NCI-H2107 treated with DMSO at 0.1 percent for 48 hours (cell line): ENCODE data around the gene GPC6.

Experiments
- DNase-seq: peaks from one replicate; lab custom pipeline; 2025; ENCODE audit not compliant: unreplicated experiment; lab: John Stamatoyannopoulos, UW

The GPC6 gene

GRCh38 chr13:93727211-93728141, 500.9 kb downstream of the GPC6 start:
- DNase-seq, result no peak

GRCh38 chr13:93729383-93729782, 502.8 kb downstream of the GPC6 start:
- DNase-seq, result no peak

DNA sequence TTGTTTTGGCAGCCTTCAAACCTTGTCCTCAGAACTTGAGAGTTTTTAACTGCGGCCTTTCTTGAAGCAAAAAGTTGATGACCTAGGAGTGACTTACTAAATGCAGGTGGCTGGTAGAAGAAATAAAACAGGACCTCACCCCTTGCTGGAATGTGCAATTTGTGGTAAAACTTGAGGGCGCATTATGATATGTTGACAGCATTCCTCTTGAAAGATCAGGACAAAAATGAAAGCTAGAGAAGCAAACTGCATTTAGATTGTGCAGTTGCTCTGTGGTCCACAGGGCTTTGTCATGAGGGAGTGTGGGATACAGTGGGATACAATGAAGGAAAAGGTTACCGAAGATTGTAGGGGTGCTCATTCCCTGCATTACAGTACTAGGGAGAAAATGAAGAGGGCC, 504.2 kb downstream of the GPC6 start:
- no peak for DNase-seq

DNA sequence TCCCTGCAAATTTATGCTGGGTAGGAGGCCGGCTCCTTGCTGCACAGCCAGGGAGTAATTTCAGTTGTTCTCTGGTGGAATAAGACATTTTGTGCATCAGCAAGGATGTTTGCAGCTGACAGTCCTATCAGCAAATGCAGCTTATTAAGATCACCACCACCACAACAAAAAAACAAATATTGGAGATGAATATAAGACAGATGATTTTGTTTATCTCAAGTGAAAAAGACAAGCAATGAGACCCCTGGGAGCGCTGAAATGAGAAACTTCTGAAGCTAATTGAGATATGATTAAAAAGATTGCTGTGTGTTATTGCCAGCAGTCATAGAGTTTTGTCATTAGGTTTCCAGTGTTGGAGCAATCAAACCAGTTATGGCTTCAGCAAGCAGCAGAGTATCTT, 505.6 kb downstream of the GPC6 start:
- DNase-seq, result no peak

- DNase-seq, result no peak
Observed at GRCh38 chr13:93736081-93736480, 509.5 kb downstream of the GPC6 start.

- no peak for DNase-seq
Observed at GRCh38 chr13:93736909-93737308, 510.3 kb downstream of the GPC6 start.

DNA sequence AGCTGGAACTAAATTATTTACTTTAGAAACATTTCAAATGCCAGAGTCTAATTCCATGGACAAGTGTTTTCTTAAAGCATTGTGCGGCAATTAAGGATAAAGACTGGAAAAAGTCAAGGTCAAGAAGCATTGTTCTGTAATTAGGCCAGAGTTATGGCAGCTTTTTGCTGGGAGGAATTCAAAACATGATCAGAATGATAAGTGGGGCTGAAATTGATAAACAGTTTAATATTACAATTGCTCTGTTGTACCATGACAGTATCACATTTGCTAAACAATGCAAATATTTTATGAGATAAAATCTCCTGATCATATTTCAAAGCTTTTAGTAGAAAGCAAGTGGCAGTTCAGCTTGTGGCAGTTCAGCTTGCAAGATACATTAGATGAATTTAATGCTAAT, 513.7 kb downstream of the GPC6 start:
- no peak for DNase-seq

- no peak for DNase-seq
Observed at GRCh38 chr13:93744033-93744432, 517.4 kb downstream of the GPC6 start.

DNA sequence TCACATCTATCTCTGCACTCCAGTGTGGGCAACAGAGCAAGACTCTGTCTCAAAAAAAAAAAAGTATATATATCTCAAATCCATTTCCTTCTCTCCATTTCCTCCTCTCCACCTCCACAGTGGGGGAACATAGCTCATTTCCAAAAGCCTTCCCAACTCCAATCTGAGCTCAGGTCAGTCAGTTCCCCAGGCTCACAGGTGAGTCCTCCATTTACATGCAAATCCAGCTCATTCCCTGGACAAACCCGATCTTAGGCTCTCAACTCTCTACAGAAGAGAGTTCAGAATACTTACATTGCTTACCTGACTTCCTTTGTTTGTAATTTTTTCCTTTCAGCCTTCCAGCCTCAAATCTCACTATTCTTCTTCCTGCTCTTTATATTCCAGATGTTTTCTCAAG, 518.3 kb downstream of the GPC6 start:
- DNase-seq, result no peak

- DNase-seq, result no peak
Observed at GRCh38 chr13:93745884-93746283, 519.3 kb downstream of the GPC6 start.

GRCh38 chr13:93746589-93746988, 520.0 kb downstream of the GPC6 start:
- no peak for DNase-seq

DNA sequence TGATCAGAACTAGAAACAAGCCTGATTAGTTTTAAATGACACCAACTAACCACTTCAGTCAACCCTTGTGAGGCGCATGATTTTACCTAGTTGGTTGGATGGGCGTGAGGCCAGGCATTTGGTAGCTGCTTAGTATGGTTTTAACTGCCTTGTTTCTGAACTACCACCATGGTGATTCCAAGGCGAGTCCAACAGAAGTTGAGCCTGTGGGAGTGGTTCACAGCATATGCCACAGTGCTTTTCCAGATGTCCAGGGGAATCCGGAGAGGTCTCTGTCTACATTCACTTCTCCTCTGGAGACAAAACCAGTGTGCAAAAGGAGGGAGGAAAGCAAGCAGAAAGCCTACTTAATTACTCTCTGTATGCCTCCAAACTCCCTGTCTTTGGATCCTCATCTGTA, 524.1 kb downstream of the GPC6 start:
- DNase-seq, result no peak

GRCh38 chr13:93751117-93751516, 524.5 kb downstream of the GPC6 start:
- DNase-seq, result no peak

DNA sequence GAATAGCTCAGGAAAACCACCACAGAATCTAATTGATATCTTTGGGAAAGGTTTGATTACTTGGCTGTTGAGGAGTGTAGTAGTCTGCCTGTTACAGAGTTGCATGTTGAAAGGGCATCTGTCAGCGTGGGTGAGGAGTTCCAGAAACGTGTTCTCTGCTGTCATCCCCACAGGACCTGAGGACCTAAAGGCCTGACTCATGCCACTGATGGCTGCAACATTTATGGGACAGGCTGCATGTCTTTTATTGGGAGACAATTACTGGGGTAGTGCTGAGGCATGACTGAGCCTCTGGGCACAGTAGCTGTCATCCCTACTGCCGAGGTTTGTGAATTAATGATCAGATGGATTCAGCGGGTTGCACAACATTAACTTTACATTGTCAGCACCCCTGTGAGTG, 525.9 kb downstream of the GPC6 start:
- DNase-seq, result no peak

- DNase-seq, result no peak
Observed at GRCh38 chr13:93753639-93754038, 527.0 kb downstream of the GPC6 start.

DNA sequence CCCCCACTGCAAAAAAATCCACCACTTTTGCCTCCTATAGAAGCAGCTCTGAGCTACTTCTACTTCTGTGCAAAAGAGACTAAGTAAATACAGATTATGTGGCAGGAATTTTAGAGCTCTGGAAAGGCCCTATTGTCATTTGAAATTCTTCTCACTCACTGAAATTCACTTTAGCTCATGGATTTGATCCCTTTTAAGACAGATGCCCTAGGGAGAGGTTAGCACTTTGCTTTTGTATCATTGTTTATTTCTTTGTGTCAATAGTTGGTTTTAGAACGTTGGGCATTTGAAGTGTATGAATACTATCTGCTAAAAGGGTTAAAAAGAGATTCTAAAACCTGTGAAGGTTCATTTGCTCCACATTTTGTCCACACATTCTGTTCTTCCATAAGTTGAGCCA, 528.7 kb downstream of the GPC6 start:
- DNase-seq, result no peak

- DNase-seq, result no peak
Observed at GRCh38 chr13:93758575-93758974, 532.0 kb downstream of the GPC6 start.

DNA sequence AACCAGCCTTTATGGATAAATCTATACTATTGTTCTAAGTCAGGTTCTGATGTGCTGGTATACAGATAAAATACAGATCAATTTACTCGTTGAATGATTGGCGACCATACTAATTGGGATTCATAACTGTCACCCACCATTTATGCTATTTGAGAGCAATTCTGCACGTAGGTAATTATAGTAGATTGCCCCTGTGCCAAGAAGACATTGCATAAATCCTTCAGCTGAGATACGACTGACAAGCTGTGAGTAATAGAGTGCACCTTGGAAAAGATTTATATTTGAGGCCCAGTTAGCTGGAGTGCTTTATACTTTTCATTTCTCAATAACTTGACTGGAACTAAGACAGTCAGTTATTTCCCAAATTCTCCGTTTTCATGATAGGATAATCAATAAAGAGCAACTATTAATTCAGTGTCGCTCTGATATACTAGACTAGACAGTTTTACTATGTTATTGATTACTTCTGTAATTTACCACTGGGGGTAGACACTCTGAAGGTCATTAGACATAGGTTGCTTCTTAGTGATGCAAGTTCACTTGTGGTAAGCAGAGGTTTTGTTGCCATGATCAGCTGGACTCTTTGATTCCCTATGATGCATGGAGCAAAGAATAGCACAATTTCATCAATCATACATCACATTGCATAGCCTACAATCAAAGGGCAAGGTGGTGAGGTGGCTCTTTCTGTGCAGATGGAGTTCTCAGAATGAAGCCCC, 536.3 kb downstream of the GPC6 start:
- DNase-seq, result no peak

DNA sequence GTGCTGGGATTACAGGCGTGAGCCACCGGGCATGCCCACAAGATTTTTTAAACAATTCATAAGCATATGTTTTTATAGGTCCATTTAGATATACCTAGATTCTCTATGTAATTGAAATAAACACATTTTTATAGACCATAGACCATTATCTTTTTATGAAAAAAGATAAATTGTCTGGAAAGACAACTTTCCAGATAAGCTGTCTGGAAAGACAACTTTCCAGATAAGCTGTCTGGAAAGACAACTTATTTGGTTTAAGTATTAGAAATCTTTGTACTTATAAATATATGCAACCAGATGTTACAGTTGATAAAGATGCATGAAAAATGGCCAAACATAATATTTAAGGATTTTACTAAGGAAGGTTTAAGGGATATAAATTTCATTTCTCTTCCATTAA, 538.5 kb downstream of the GPC6 start:
- DNase-seq, result no peak

DNA sequence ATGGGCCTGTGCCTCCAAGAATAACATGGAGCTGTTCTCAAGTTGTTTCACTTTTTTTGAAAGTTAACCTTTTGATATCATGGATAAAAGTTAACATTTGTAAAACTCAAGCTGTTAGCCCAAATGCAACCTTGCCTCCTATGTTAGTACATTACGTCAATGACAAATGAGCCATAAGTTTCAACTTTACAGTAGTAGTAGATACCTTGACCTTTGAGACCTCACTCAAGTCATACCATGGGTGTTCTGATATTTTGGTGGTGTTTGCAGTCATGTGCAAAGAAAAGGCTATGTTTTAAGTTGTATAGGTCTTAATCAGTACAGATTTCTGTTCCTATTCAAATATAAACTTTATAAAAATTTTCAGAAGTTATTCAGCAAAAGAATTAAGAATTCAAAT, 539.2 kb downstream of the GPC6 start:
- DNase-seq, result no peak

GRCh38 chr13:93766719-93767118, 540.1 kb downstream of the GPC6 start:
- DNase-seq, result no peak

DNA sequence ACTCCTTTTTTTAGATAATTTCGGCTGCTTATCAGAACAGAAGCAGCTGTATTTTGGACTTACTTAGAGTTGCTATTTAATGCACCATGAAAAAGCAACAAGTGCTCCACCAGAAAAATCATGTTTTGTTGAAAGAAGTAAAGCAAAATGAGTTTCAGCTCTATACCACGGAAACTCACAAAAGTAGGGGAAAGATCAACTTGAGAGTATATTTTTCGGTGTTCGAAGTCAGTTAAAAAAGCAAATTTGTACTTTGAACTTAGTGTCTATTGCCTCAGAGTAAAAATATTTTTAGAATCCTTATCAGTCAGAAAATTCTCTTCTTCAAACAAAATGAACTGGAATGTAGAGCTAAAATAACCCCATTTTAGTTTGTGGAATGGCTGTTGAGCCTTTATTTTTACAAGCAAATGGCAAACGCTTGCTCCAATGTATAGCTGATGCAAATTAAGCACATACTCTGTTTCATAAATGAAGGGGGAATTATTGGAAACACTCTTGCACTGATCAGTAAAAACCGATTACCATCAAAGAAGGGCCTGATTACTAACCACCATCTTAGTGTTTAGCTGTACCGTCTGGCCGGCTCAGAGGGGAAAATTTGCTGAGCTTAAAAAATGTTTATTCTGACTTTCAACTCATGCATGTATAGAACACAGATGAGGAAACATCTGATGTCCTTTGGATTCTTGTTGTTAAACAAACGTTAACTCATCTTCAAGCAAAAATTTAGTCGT, 540.7 kb downstream of the GPC6 start:
- no peak for DNase-seq
